ENCODE results near the gene AMPD3. TPM values are rescaled to one million over a fixed set of nuclear protein-coding genes. Genes with fewer than 3 reads are reported as not detected.

Gene AMPD3
- total RNA-seq, 2 experiments from 2014 or later = 8.8 to 13.4 TPM

GRCh38 chr11:10440401-10440800 is 14.7 kb upstream of the AMPD3 start:
- Mint-ChIP-seq H3K4me3 (no peak overlapping the region), H3K27ac (no peak overlapping the region), H3K4me1 (peaks cover 30% of the 10 kb centered on the region), H3K36me3 (no peaks in the 10 kb centered on the region), H3K27me3 (peaks cover 7% of the 10 kb centered on the region), H3K9me3 (ENCODE audit: low read depth) (no peaks in the 10 kb centered on the region)
- ATAC-seq (no peak), DNase-seq (no peak)
- CTCF ChIA-PET = interaction anchor here (0.9 to 2.0 kb wide), 5 partner anchors 11 to 296 kb away, joined by 3 to 5 read pairs (median 3); no protein-coding TSS in a partner anchor

- Mint-ChIP-seq H3K9me3 (ENCODE audit: low read depth) (no peaks in the 10 kb centered on the region), H3K36me3 (no peaks in the 10 kb centered on the region), H3K27ac (no peak overlapping the region), H3K27me3 (peaks cover 7% of the 10 kb centered on the region), H3K4me1 (peaks cover 30% of the 10 kb centered on the region), H3K4me3 (no peak overlapping the region)
- ATAC-seq (no peak), DNase-seq (no peak)
- CTCF ChIA-PET = interaction anchor here (1.3 to 2.0 kb wide), 4 partner anchors 10 to 295 kb away, joined by 3 to 5 read pairs (median 4); no protein-coding TSS in a partner anchor
Measured at GRCh38 chr11:10441091-10441490, 14.0 kb upstream of the AMPD3 start.

GRCh38 chr11:10441652-10442503 is 13.2 kb upstream of the AMPD3 start:
- peak; percentile 67 for DNase-seq
- peak overlapping the region; percentile 26 for H3K27ac Mint-ChIP-seq
- H3K27me3 Mint-ChIP-seq = peaks cover 7% of the 10 kb centered on the region
- H3K4me3 Mint-ChIP-seq = no peak overlapping the region
- H3K4me1 Mint-ChIP-seq = peaks cover 30% of the 10 kb centered on the region
- CTCF ChIA-PET = interaction anchor here (1.3 to 2.2 kb wide), 7 partner anchors 10 to 294 kb away, joined by 3 to 7 read pairs (median 5); partner anchors contain the start of gene RNF141
- no peaks in the 10 kb centered on the region for H3K36me3 Mint-ChIP-seq
- peak; percentile 78 for ATAC-seq
- H3K9me3 Mint-ChIP-seq (ENCODE audit: low read depth) = no peaks in the 10 kb centered on the region

- Mint-ChIP-seq H3K4me3 (no peak overlapping the region), H3K27ac (no peak overlapping the region)
Measured at GRCh38 chr11:10443152-10443551, 11.9 kb upstream of the AMPD3 start.

GRCh38 chr11:10443721-10444235 is 11.3 kb upstream of the AMPD3 start:
- H3K4me1 Mint-ChIP-seq = peaks cover 40% of the 10 kb centered on the region
- H3K27me3 Mint-ChIP-seq = peaks cover 7% of the 10 kb centered on the region

More at GRCh38 chr11:10443152-10443551, 11.9 kb upstream of the AMPD3 start:
- DNase-seq (no peak), ATAC-seq (no peak)
- CTCF ChIA-PET = interaction anchor here (1.4 to 2.2 kb wide), 5 partner anchors 9 to 98 kb away, joined by 3 to 7 read pairs (median 7); partner anchors contain the start of gene RNF141
- Mint-ChIP-seq H3K27me3 (peaks cover 7% of the 10 kb centered on the region), H3K36me3 (no peaks in the 10 kb centered on the region), H3K4me1 (peaks cover 40% of the 10 kb centered on the region), H3K9me3 (ENCODE audit: low read depth) (no peaks in the 10 kb centered on the region)

GRCh38 chr11:10444725-10445315 is 10.2 kb upstream of the AMPD3 start:
- no peaks in the 10 kb centered on the region for H3K36me3 Mint-ChIP-seq
- H3K9me3 Mint-ChIP-seq (ENCODE audit: low read depth) = no peaks in the 10 kb centered on the region
- H3K4me1 Mint-ChIP-seq = peaks cover 44% of the 10 kb centered on the region
- peaks cover 7% of the 10 kb centered on the region for H3K27me3 Mint-ChIP-seq
- CTCF ChIA-PET = interaction anchor here (1.0 to 2.0 kb wide), 2 partner anchors 11 to 96 kb away, joined by 3 to 5 read pairs; partner anchors contain the start of gene RNF141
- H3K27ac Mint-ChIP-seq = no peak overlapping the region
- no peak overlapping the region for H3K4me3 Mint-ChIP-seq
- peak; percentile 30 for ATAC-seq
- no peak for DNase-seq

More at GRCh38 chr11:10443721-10444235, 11.3 kb upstream of the AMPD3 start:
- ATAC-seq (no peak), DNase-seq (no peak)
- Mint-ChIP-seq H3K9me3 (ENCODE audit: low read depth) (no peaks in the 10 kb centered on the region), H3K4me3 (no peak overlapping the region), H3K27ac (no peak overlapping the region), H3K36me3 (no peaks in the 10 kb centered on the region)
- CTCF ChIA-PET = interaction anchor here (1.4 to 2.2 kb wide), 4 partner anchors 10 to 98 kb away, joined by 3 to 7 read pairs (median 6); partner anchors contain the start of gene RNF141

GRCh38 chr11:10447445-10447844 is 7.6 kb upstream of the AMPD3 start:
- ATAC-seq (no peak), DNase-seq (no peak)
- no peak overlapping the region for H3K27ac Mint-ChIP-seq
- peaks cover 17% of the 10 kb centered on the region for H3K27me3 Mint-ChIP-seq
- no peaks in the 10 kb centered on the region for H3K36me3 Mint-ChIP-seq
- CTCF ChIA-PET = no interaction called here
- H3K4me1 Mint-ChIP-seq = peaks cover 44% of the 10 kb centered on the region
- no peak overlapping the region for H3K4me3 Mint-ChIP-seq
- no peaks in the 10 kb centered on the region for H3K9me3 Mint-ChIP-seq (ENCODE audit: low read depth)

- DNase-seq = peak; percentile 54
- CTCF ChIA-PET = interaction anchor here (1.0 to 2.3 kb wide), 5 partner anchors 8 to 90 kb away, joined by 3 to 11 read pairs (median 4); partner anchors contain the start of gene RNF141
- peak overlapping the region; percentile 70 for H3K4me3 Mint-ChIP-seq
Measured at GRCh38 chr11:10450462-10451425, 4.3 kb upstream of the AMPD3 start.

GRCh38 chr11:10451426-10452116 is 3.5 kb upstream of the AMPD3 start:
- H3K4me3 Mint-ChIP-seq = peak overlapping the region; percentile 40
- H3K36me3 Mint-ChIP-seq = peaks cover 3% of the 10 kb centered on the region
- H3K9me3 Mint-ChIP-seq (ENCODE audit: low read depth) = no peaks in the 10 kb centered on the region
- no peak for ATAC-seq
- CTCF ChIA-PET = interaction anchor here (1.0 to 2.3 kb wide), 8 partner anchors 9 to 89 kb away, joined by 3 to 11 read pairs (median 4); partner anchors contain the start of gene RNF141
- peaks cover 20% of the 10 kb centered on the region for H3K27me3 Mint-ChIP-seq
- H3K27ac Mint-ChIP-seq = no peak overlapping the region
- H3K4me1 Mint-ChIP-seq = peaks cover 49% of the 10 kb centered on the region
- DNase-seq = no peak

More at GRCh38 chr11:10450462-10451425, 4.3 kb upstream of the AMPD3 start:
- no peaks in the 10 kb centered on the region for H3K9me3 Mint-ChIP-seq (ENCODE audit: low read depth)
- H3K27me3 Mint-ChIP-seq = peaks cover 20% of the 10 kb centered on the region
- ATAC-seq = peak; percentile 86
- peaks cover 44% of the 10 kb centered on the region for H3K4me1 Mint-ChIP-seq
- H3K36me3 Mint-ChIP-seq = no peaks in the 10 kb centered on the region
- H3K27ac Mint-ChIP-seq = peak overlapping the region; percentile 70

GRCh38 chr11:10452211-10452767 is 2.8 kb upstream of the AMPD3 start:
- DNase-seq (no peak), ATAC-seq (no peak)
- CTCF ChIA-PET = interaction anchor here (0.8 to 2.3 kb wide), 8 partner anchors 9 to 266 kb away, joined by 3 to 11 read pairs (median 4); partner anchors contain the start of gene RNF141
- H3K36me3 Mint-ChIP-seq = peaks cover 3% of the 10 kb centered on the region
- H3K27ac Mint-ChIP-seq = peak overlapping the region; percentile 10
- H3K4me3 Mint-ChIP-seq = no peak overlapping the region
- no peaks in the 10 kb centered on the region for H3K9me3 Mint-ChIP-seq (ENCODE audit: low read depth)
- peaks cover 20% of the 10 kb centered on the region for H3K27me3 Mint-ChIP-seq
- peaks cover 54% of the 10 kb centered on the region for H3K4me1 Mint-ChIP-seq

- ATAC-seq (no peak), DNase-seq (no peak)
- CTCF ChIA-PET = interaction anchor here (0.8 to 4.8 kb wide), 3 partner anchors 10 to 266 kb away, joined by 3 to 24 read pairs (median 3); partner anchors contain the start of gene RNF141
- H3K9me3 Mint-ChIP-seq (ENCODE audit: low read depth) = no peaks in the 10 kb centered on the region
- H3K36me3 Mint-ChIP-seq = peaks cover 3% of the 10 kb centered on the region
- no peak overlapping the region for H3K27ac Mint-ChIP-seq
- peaks cover 55% of the 10 kb centered on the region for H3K4me1 Mint-ChIP-seq
- H3K4me3 Mint-ChIP-seq = no peak overlapping the region
- peaks cover 20% of the 10 kb centered on the region for H3K27me3 Mint-ChIP-seq
Measured at GRCh38 chr11:10453261-10453660, 1.8 kb upstream of the AMPD3 start.

Data from activated CD8-positive, alpha-beta memory T cell treated with anti-CD3 and anti-CD28 coated beads, Interleukin-2, amount 10 ng/mL, durations not matched to agents 7 days and 5 days (primary cell).